BE2C (cell line): ENCODE data around the gene TRPM3.

ENCODE experiments used
- DNase-seq: peaks from one replicate; pipeline ENCODE4 v3.0.0-alpha.2; 2020
- H3K27me3 ChIP-seq: fragments of 250-450 bp; sonication (Bioruptor Pico); 2 replicates; pipeline ENCODE4 v1.5.1; 2020; ENCODE audit warnings: mild to moderate bottlenecking
- H3K36me3 ChIP-seq: fragments of 250-450 bp; sonication (Bioruptor Pico); 2 replicates; pipeline ENCODE4 v1.5.1; 2020; ENCODE audit warnings: mild to moderate bottlenecking
- H3K4me1 ChIP-seq: fragments of 250-450 bp; sonication (Bioruptor Pico); 2 replicates; pipeline ENCODE4 v1.5.1; 2020
- H3K4me3 ChIP-seq: 2 replicates; pipeline ENCODE4 v1.5.1; 2011; ENCODE audit warnings: low read depth, low read length
- H3K9me3 ChIP-seq: fragments of 250-450 bp; sonication (Bioruptor Pico); 2 replicates; pipeline ENCODE4 v1.5.1; 2020
- TF ChIP-seq, protein P1 (sequence below): IDR thresholded peaks from 2 replicates; pipeline ENCODE4 v1.5.1; 2012; ENCODE audit warnings: mild to moderate bottlenecking, low read depth, low read length

Gene TRPM3

DNA sequence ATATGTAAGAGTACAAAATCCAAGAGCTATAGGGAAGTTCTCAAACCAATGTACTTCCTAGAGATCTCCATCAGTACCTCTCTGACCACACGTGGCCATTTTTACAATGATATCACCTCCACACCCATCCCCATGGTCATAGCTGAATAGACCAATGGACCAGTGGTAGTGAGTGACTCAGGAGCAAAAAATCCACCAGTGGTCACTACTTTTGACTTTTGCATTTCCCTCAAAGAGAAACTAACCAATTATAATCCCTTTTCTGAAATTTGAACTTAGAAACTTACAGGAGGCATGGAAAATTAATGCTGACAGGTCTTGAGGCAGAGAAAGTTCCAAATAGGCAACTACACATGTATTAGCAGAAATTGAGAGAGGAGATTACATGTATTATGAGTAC lies 238.4 kb downstream of the TRPM3 start:
- Histone ChIP-seq H3K4me3 (no peak overlapping the region), H3K9me3 (no peaks in the 10 kb centered on the region), H3K4me1 (peaks cover 7% of the 10 kb centered on the region), H3K27me3 (no peaks in the 10 kb centered on the region), H3K36me3 (no peaks in the 10 kb centered on the region)
- TF ChIP-seq, protein P1, sequence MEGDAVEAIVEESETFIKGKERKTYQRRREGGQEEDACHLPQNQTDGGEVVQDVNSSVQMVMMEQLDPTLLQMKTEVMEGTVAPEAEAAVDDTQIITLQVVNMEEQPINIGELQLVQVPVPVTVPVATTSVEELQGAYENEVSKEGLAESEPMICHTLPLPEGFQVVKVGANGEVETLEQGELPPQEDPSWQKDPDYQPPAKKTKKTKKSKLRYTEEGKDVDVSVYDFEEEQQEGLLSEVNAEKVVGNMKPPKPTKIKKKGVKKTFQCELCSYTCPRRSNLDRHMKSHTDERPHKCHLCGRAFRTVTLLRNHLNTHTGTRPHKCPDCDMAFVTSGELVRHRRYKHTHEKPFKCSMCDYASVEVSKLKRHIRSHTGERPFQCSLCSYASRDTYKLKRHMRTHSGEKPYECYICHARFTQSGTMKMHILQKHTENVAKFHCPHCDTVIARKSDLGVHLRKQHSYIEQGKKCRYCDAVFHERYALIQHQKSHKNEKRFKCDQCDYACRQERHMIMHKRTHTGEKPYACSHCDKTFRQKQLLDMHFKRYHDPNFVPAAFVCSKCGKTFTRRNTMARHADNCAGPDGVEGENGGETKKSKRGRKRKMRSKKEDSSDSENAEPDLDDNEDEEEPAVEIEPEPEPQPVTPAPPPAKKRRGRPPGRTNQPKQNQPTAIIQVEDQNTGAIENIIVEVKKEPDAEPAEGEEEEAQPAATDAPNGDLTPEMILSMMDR: no peak
- DNase-seq: no peak

DNA sequence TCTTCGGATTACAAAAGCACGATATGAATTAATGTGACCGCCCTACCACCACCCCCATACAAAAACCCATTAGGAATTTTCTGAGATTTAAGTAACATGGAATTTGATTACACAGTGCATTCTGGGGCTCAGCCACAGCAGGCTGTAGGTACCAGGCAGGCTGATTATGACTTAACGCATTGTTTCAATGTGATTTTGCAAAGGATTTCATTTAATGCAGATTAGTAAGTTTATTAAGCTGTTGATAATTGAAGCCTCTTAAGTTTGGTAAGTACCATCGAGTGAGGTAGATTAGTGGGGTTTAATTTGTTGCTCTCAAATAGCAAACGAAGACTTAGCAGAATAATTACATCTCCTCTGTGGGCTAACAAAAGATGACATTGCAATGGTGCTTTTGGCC lies 240.1 kb downstream of the TRPM3 start:
- H3K27me3 ChIP-seq: no peaks in the 10 kb centered on the region
- DNase-seq: no peak
- H3K36me3 ChIP-seq: no peaks in the 10 kb centered on the region
- no peaks in the 10 kb centered on the region for H3K9me3 ChIP-seq
- H3K4me3 ChIP-seq: no peak overlapping the region
- H3K4me1 ChIP-seq: peaks cover 7% of the 10 kb centered on the region
- TF ChIP-seq, protein P1: no peak

DNA sequence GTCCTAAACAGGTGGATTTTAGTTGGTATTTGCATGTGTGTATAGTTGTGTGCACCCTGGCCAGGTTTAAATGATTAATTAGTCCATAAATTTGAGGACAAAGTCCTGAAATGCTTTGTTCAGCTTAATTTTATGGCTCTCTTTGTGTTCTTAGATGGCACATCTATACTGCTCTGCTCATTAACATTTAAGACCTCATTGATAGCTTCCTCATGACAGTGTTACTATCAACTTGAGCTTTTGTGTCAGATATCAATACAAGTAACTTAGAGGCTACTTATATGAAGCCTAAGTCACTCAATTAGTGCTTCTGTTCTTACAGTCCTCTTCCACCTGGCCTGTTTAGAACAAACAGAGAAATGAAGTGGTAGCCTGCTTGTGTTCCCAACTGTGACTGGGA lies 240.9 kb downstream of the TRPM3 start:
- Histone ChIP-seq H3K9me3 (no peaks in the 10 kb centered on the region), H3K27me3 (no peaks in the 10 kb centered on the region), H3K4me3 (no peak overlapping the region), H3K4me1 (peaks cover 7% of the 10 kb centered on the region), H3K36me3 (no peaks in the 10 kb centered on the region)
- TF ChIP-seq, protein P1: no peak
- DNase-seq: no peak

DNA sequence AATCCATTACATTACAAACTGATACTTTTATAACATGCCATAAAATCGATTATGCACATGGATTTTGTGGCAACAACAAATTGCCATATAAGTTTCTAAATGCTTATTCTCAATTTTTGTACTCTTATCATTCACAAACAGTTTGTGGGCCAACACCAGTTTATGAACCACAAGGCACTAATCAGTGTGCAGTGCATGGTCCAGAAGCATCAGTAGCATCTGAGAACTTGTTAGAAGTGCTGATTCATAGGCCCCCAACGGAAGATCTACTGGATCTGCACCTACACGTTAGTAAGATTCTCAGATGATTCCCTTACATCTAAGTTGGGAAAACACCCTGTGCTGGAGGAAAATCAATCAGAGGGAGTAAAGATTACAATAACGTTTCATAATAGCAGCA lies 242.8 kb downstream of the TRPM3 start:
- TF ChIP-seq, protein P1: no peak
- H3K9me3 ChIP-seq: no peaks in the 10 kb centered on the region
- H3K27me3 ChIP-seq: no peaks in the 10 kb centered on the region
- H3K4me1 ChIP-seq: peaks cover 7% of the 10 kb centered on the region; the same call in 1 of the 2 replicates
- H3K36me3 ChIP-seq: no peaks in the 10 kb centered on the region
- H3K4me3 ChIP-seq: no peak overlapping the region
- no peak for DNase-seq

DNA sequence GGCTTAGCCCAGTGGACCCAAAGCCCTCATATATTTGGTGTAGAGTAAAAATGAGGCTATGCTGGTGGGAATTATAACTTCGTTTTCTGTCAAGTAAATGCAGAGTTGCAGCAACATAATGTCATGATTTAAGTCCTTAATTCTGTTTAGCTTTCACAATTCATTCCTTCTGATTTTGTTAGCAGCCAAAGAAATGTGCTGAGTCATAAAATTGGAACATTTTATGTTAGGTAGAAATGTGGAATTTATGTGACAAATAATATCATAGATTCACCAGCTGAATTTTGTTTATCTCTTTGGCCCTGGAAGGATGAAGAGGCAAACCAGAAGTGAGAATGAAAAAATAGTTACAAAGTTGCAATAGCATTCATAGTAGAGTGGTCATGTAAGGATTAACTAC lies 247.0 kb downstream of the TRPM3 start:
- no peak for DNase-seq
- H3K9me3 ChIP-seq: no peaks in the 10 kb centered on the region
- TF ChIP-seq, protein P1: no peak
- H3K36me3 ChIP-seq: no peaks in the 10 kb centered on the region
- H3K4me3 ChIP-seq: no peak overlapping the region
- H3K27me3 ChIP-seq: no peaks in the 10 kb centered on the region
- peaks cover 6% of the 10 kb centered on the region; the same call in 1 of the 2 replicates for H3K4me1 ChIP-seq

DNA sequence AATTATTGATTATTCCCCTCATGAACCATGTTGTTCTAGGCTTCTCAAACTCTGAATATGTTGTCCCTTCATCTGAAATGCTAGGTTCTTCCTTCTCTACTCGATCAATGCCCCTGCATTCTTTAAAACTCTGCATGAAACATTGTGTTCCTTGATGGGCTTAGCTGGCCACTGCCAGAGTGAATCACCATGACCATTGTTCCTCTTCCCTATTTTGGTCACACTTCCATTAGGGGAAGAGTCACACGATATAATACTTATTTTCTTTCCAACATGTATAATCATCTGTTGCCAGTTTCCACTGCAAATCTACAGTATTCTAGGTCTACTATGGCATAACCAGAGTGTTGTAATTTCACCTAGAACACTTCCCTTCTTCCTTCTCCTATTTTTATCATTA lies 247.9 kb downstream of the TRPM3 start:
- DNase-seq: no peak

More for the DNA sequence above, 247.9 kb downstream of the TRPM3 start:
- TF ChIP-seq, protein P1: no peak
- no peaks in the 10 kb centered on the region for H3K36me3 ChIP-seq
- H3K4me3 ChIP-seq: no peak overlapping the region
- no peaks in the 10 kb centered on the region for H3K27me3 ChIP-seq
- H3K9me3 ChIP-seq: no peaks in the 10 kb centered on the region
- H3K4me1 ChIP-seq: no peaks in the 10 kb centered on the region
